Stimulated activated CD4-positive, alpha-beta T cell treated with anti-CD3 and anti-CD28 coated beads, TNF-alpha, amount 100 ng/mL, for 48 hours (primary cell): ENCODE data around the gene SLC25A43.

Source experiments
- DNase-seq, 3 donors: peaks; one replicate each; pipeline ENCODE4 v3.0.0-alpha.2; 2020; ENCODE audit warnings: low read depth in 3 of 3

SLC25A43 gene

DNA sequence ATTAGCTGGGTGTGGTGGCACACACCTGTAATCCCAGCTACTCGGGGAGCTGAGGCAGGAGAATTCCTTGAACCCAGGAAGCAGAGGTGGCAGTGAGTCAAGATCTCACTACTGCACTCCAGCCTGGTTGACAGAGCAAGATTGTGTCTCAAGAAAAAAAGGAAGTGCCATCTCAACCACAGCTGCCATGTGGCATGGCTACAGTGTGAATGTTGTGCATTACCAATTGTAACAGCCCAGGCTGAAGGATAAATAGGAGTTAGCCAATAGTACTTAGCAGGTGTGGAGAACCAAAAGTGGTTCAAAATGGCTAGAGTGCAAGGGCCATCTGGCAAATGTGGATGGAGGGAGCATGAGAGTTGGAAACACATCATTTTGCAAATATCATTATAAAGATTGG lies 98.0 kb downstream of the SLC25A43 start:
- DNase-seq = no peak

DNA sequence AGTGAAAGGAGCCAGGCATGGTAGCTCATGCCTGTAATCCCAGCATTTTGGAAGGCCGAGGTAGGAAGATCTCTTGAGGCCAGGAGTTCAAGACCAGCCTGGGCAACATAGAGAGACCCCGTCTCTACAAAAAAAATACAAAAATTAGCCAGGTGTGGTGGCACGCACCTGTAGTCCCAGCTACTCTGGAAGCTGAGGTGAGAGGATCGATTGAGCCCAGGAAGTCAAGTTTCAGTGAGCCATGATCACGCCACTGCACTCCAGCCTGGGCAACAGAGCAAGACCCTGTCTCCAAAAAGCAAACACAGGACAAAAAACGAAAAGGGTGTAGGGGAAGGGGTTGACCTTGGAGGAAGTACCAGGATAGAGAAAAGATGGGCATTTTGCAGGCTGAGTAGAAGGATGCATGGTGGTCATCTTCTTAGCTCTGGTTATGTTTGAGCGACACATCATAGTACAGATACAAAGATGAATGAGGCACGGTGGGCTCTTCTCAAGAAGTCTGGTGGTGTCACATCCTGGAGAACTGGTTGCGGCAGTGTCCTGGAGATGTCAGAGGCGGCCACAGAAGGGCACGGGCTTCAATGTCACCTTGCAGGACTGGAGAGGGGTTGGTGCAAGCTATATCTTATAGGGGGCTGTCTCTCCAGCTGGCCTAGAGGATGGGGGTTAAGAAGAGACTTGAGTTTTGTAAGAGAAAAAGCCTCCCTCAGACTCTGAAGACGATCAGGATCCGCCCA lies 101.1 kb downstream of the SLC25A43 start:
- DNase-seq = no peak

DNA sequence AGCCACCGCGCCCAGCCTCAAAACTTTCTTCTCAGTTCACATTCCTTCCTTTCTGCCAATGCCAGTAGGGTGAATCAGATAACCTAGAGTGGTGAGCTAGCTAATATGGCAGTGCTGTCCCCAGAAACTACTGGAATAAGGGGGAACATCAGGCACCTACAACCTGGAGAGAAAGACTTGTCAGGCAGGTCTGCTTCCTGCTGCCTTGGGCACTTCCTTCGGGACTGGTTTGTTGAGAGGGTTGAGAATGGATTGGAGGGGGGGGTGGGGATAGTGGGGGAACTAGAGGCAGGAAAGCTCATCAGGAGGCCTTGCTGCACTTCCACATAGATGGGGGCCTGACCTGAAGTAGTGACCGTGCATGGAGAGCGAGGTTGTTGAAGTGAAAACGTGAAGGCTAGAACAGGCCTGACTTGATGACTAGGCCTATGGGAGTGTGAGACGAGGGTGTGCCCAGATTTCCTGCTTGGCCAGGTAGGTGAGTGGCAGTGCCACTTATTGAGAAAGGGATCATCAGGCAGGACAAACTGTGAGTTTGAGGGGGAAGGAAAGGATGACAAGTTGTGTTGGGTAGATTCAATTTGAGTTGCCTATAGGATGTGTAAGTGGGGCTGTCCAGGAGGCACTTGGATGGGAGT lies 102.5 kb downstream of the SLC25A43 start:
- no peak for DNase-seq

DNA sequence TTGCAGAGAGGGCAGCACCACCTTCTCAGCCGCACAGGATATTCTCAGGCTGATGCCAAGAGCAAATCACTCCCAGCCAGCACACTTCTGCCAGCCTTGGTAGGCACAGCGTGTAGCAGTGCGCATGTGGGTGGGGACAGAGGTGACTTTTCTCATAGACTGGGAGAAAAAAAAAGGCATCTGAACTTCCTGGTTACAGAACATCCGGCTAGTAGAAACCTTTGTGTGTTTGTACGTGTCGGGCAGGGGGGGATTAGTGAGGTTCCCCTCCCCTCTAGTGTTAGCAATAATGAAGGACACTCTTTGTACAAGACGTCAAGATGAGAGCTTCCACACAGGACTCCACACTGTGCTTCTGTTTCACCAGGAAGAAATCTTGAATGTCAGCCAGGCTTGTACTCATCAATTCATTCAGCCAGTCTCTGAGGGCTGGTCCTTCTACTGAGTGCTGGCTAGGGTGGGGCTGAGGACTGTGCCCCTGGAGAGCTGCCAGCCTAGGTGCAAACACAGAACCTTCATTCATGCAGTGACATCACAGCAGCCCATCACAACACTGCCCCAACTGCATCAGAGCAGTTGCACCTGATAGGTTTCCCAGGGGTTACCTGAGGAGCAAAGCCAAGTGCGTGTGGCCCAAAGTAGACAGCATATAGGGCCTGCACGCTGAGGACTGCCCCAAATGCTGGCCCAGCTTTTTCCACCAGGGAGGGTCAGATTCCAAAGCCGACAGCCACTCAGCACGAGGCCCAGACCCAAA lies 103.8 kb downstream of the SLC25A43 start:
- no peak for DNase-seq

DNA sequence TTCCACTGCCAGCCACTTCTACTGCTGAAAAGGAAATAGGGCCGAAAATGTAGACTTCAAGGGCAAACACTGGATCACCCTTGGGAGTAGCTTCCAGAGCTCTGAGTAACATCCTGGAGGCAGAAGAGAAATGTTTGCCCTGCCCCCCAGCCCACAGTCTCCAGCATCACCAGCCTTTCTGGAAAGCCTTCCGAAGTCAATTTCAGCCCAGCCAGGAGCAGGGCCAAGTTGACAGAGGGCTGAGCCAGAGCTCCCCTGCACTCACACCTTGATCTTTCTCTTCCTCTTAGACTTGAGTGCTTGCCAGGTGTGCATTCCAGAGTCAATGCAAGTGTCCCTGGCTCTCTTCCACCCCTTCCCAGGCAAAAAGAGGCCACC lies 104.3 kb downstream of the SLC25A43 start:
- DNase-seq = no peak
